ENCODE data around the gene MRPS6. TPM values are rescaled to one million over a fixed set of nuclear protein-coding genes. Genes with fewer than 3 reads are reported as not detected.

MRPS6 gene
- total RNA-seq, 1 donor from 2014 or later: 25.6 TPM

GRCh38 chr21:34133802-34134201, 60.4 kb downstream of the MRPS6 start:
- no peak for DNase-seq

- no peak for DNase-seq
These were observed 62.0 kb downstream of the MRPS6 start for GRCh38 chr21:34135330-34135729.

- no peak for DNase-seq
These were observed 68.0 kb downstream of the MRPS6 start for GRCh38 chr21:34141373-34141772.

DNA sequence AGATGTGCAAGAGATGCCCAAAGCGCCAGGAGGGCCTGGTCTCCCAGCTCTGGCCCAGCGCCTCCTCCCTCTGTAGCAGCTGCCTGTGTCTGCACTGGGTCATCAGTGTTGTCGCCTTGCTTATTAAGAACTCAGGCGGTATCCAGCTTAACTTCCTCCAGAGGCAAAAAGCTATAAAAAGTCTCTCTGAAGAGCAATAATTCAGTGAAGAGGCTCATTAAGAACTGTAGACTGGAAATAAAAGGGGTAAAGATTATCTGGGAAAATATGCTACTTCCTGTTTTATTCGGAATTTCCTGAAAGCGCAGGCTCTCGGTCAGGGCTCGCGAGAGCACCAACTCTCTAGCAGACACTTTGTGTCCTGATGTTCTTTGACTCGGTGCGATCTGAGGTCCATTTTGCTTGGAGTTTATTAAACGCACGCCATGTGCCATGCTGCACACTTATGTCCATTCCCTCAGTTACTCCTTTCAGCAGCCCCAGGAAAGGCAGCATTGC, 70.4 kb downstream of the MRPS6 start:
- no peak for DNase-seq

DNA sequence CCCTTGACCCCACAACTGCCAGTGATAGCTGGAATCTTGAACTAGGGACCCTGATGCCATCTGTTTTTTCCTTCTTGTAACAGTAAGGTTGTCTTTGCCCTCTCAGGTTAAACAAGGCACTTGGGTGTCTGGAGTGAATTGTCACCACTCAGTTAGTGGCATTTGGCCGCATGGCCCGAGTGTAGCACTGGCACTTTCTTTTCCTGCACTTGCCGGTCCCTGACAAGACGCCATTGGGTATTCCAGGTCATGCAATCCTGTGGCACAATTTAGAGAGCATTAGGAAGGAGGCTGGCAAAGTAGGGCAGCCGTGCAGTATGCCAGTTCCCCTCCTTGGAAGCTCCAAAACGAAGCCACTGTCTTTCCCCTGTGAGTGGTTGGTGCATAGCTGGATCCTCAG, 70.8 kb downstream of the MRPS6 start:
- DNase-seq: no peak

DNA sequence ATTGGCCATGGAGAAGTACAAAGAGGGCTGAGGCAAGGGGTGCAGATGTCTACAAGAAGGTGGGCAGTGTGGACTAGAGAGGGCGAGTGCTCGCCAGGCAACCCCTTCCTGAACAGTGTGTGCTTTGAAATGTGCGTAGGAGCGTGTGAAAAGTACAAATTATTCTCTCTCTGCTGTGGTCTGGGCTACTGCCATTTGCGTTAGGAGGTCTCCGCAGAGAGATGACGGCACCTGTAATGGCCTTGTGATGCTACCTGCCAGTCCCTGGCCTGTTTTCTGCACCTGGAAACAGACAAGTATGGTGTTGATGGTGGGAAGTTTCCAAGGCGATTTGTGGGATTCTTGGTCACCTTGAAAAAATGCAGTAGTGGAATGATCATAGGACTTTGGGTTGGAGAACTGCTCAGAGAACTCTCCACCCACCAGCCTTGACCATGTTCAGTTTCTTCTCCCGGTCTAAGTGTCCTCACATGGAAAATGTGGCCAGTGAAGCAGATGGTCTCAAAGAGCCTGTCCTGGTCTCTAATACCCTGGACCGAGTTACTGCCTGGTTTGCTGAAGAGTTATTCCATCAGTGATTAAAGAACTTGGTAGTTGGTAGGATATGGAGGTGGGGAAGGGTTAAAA, 74.5 kb downstream of the MRPS6 start:
- no peak for DNase-seq

DNA sequence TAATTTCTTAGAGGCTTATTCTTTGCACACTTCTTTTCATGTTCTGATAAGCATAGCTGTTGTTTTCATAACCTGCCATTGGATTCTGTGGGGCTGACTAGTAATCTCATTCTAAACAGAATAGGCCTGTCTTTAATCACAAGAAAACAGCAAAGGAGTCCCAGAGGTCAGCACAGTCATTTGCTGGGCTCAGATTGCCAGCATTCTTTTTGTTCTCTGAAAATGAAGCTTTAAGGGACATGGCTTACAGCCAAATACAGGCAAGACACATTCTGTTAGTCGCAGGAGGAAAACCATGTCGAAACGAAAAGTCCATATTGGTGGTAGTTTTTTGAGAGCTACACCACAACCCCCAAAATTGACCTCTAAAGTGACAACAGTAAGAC, 75.0 kb downstream of the MRPS6 start:
- DNase-seq: no peak

- no peak for DNase-seq
These were observed 75.6 kb downstream of the MRPS6 start for GRCh38 chr21:34148826-34149558.

DNA sequence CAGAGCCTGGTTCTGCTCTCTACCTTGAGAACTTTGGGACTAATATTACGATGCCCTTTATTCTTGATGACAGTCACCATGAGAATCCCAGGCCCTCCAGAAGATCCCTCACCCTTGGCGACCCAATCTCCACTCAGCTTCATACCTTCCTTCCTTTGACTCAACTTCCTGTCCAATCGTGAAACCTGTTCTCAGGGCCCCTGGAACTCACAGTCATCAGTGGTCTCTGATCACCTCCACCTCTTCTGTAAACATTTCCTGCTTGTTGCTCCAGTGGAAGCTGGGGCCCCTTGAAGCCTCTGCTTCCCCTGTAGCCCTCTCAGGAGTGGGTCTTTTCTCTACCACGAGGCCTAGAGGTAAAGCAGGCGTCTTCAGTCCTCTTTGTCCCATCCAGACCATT, 79.1 kb downstream of the MRPS6 start:
- no peak for DNase-seq

DNA sequence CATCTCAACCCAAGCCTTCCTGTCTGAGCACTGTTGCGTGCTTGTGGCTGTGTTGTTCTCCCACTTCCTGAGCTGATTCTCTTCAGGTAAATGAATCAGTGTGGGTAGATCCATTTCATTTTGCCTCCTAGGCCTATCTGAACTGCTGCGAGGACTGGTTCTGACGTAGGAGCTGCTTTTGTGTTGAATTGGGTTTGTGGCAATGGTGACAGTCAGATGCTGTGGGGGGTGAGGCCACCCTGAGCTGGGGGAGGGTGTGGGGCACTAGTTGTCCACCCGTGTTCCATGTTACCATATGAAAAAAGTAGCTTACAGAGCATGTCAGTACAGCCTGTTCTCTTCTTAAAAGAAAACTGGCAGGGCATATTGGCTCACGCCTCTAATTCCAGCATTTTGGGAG, 81.5 kb downstream of the MRPS6 start:
- no peak for DNase-seq

- DNase-seq: no peak
These were observed 83.6 kb downstream of the MRPS6 start for GRCh38 chr21:34156957-34157356.

GRCh38 chr21:34157521-34157920, 84.1 kb downstream of the MRPS6 start:
- DNase-seq: no peak

- DNase-seq: no peak
These were observed 85.8 kb downstream of the MRPS6 start for GRCh38 chr21:34158866-34159835.

GRCh38 chr21:34166468-34166867, 93.1 kb downstream of the MRPS6 start:
- no peak for DNase-seq

- DNase-seq: peak; percentile 23
These were observed 97.5 kb downstream of the MRPS6 start for GRCh38 chr21:34170886-34171285.

DNA sequence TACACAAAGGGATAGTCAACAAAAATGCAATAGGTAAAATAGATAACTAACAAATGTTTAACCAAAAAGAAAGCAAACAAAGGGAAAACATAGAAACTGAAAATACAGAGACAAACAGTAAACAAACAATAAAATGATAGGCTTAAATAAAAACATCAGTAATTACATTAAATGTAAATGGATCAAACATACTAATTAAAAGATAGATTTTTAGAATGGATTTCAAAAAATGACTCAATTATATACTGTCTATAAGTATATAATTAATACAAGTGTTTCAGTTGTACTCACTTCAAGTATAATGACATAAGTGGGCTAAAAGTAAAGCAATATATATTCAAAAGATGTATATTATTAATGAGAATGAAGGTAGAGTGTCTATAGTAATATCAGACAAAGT, 101.1 kb downstream of the MRPS6 start:
- no peak for DNase-seq

- DNase-seq: no peak
These were observed 103.1 kb downstream of the MRPS6 start for GRCh38 chr21:34176448-34176847.

DNA sequence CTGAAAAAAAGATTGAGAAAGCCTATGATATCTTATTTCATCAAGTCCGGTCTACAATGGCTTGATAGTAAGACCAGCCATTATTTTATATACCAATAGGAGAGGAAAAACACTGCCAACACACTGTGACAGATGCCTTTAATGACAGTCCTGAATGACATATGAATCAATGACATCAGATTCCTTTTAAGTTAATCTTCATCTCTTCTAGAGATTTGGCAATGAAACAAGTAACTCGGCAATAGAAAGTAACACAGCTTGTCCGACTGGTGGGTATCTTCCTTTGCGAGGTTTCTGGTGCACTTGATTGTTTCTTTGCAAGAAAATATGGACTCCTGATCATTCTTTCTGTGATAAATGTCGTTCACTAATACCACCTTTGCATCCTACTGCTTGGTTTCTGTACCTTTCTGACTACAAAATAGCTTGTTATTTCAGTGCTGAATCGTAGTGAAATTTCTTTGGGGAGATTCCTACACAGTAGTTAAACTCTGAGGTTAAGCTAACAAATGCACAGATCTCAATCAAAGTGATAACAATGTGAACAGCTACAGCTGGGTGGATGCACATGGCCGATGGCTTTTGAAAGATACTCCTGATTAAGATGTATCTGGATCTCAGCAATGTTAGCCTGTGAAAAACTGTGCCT, 104.7 kb downstream of the MRPS6 start:
- no peak for DNase-seq

DNA sequence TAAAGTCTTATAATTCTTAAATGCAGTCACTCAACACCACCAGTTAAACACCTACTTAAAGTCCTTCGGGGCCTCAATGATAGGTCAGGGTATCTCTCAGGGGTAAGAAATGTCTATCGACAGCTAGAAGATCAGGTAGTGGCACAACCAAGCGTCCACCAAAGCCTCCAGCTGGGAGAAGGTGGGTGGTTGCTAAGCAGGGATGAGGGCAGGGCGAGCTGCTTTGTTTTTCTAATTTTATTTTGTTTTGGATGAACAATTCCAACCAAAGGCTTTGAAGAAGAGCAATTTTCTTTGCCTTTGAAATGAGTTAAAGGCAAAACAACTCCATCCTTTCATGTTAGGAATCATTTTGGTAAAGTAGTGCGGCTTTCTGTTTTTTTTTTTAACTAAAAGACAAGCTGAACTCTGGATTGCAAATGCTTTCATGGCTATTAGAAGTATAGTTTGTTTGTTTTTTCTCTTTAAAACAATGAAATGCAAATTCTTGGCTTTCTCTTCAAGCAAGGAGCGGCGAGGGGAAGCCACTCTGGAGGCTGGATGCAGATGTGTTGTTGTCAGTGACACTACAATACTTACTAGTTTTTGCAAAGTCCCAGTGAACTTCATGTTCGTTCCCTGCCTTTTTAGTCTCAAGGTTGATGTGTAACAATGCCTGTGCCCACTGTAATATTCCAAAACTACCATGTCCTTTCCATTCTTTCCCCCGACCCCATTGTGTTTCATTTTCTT, 106.0 kb downstream of the MRPS6 start:
- no peak for DNase-seq

DNA sequence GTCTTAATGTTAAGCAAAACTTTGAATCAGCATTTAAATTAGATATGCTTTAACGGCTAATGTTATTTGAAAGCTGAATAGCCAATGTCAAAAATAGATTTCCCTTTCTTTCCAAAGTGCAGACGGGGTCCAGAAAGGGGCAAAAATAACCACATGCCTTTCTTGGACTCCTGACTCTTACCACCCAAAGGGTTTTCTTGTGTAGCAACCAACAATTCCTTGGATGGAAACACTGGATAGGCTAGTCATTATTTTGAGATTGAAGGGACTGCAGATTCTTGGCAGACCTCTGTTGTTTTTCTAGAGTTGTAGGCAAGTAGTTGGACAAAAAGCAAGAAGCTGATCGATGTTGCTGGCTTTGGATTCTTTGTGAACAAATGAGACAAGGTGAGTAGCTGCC, 107.0 kb downstream of the MRPS6 start:
- peak; percentile 20 for DNase-seq

- DNase-seq: peak; percentile 39
These were observed 107.5 kb downstream of the MRPS6 start for GRCh38 chr21:34180826-34181359.

All from tongue (tissue), 2 donors.